Liver (tissue), 9 donors: Measurements from ENCODE around the gene MACROH2A2. TPM values are rescaled to one million over a fixed set of nuclear protein-coding genes. Genes with fewer than 3 reads are reported as not detected.

Source experiments
- DNase-seq: peaks from one replicate; pipeline ENCODE4 v3.0.0-alpha.2; 2017; ENCODE audit warnings: low spot score
- H3K27ac ChIP-seq, 2 donors: one replicate each; pipeline ENCODE4 v1.7.0; 2013; ENCODE audit warnings: inconsistent platforms in 2 of 2, low read length in 2 of 2, control low read depth in 1 of 2, low read depth in 1 of 2, mild to moderate bottlenecking in 1 of 2
- H3K27me3 ChIP-seq, 4 donors: one replicate each; pipeline versions ENCODE4 v1.6.1 to v1.7.0; 2013; ENCODE audit warnings: low read length in 3 of 4, inconsistent platforms in 1 of 4, mild to moderate bottlenecking in 1 of 4, moderate library complexity in 1 of 4; ENCODE audit not compliant: control insufficient read depth in 4 of 4, insufficient read depth in 4 of 4
- H3K36me3 ChIP-seq, 4 donors: one replicate each; pipeline versions ENCODE4 v1.6.1 to v1.7.0; 2013; ENCODE audit warnings: low read length in 3 of 4, mild to moderate bottlenecking in 3 of 4, low read depth in 1 of 4, moderate library complexity in 1 of 4; ENCODE audit not compliant: control insufficient read depth in 4 of 4, insufficient read depth in 3 of 4
- H3K4me1 ChIP-seq, 4 donors: one replicate each; pipeline versions ENCODE4 v1.6.1 to v1.7.0; 2013; ENCODE audit warnings: low read length in 3 of 4, mild to moderate bottlenecking in 3 of 4, moderate library complexity in 1 of 4; ENCODE audit not compliant: control insufficient read depth in 4 of 4, insufficient read depth in 4 of 4
- H3K4me3 ChIP-seq, 3 donors: one replicate each; pipeline versions ENCODE4 v1.6.1 to v1.7.0; 2013; ENCODE audit warnings: low read length in 3 of 3, control low read depth in 1 of 3, low read depth in 1 of 3, mild to moderate bottlenecking in 1 of 3
- H3K9ac ChIP-seq, 2 donors: one replicate each; pipeline ENCODE4 v1.7.0; 2013; ENCODE audit warnings: low read length in 2 of 2, mild to moderate bottlenecking in 2 of 2, moderate library complexity in 2 of 2, control low read depth in 1 of 2, low read depth in 1 of 2
- H3K9me3 ChIP-seq, 4 donors: one replicate each; pipeline versions ENCODE4 v1.6.1 to v1.7.0; 2013; ENCODE audit warnings: low read length in 3 of 4; ENCODE audit not compliant: control insufficient read depth in 4 of 4
- ATF3 ChIP-seq: IDR thresholded peaks from 2 replicates; pipeline ENCODE4 v1.6.1; 2016; ENCODE audit warnings: antibody characterized with exemption
- CTCF ChIP-seq: fragments of 150-350 bp; IDR thresholded peaks from 2 replicates; pipeline ENCODE4 v1.5.1; 2017; ENCODE audit warnings: improper control_type of control experiment, low read depth, low read length; ENCODE audit not compliant: missing input control
- EGR1 ChIP-seq, 2 donors: IDR thresholded peaks; 2 replicates each; pipeline ENCODE4 v1.6.1; 2016 to 2018; ENCODE audit warnings: antibody characterized with exemption in 2 of 2, low read depth in 2 of 2
- FOXA1 ChIP-seq: IDR thresholded peaks from 2 replicates; pipeline ENCODE4 v1.6.1; 2016; ENCODE audit warnings: antibody characterized with exemption
- FOXA2 ChIP-seq: IDR thresholded peaks from 2 replicates; pipeline ENCODE4 v1.6.1; 2016; ENCODE audit warnings: antibody characterized with exemption
- GABPA ChIP-seq, 2 donors: IDR thresholded peaks in 1 of 2; conservative IDR thresholded peaks in 1 of 2; 2 replicates each; pipeline ENCODE4 v1.6.1; 2016; ENCODE audit warnings: antibody characterized with exemption in 2 of 2, mild to moderate bottlenecking in 1 of 2, moderate library complexity in 1 of 2
- JUND ChIP-seq, 2 donors: IDR thresholded peaks; 2 replicates each; pipeline ENCODE4 v1.6.1; 2016; ENCODE audit warnings: antibody characterized with exemption in 2 of 2
- MAX ChIP-seq: IDR thresholded peaks from 2 replicates; pipeline ENCODE4 v1.6.1; 2016; ENCODE audit warnings: antibody characterized with exemption
- NR2F2 ChIP-seq: IDR thresholded peaks from 2 replicates; pipeline ENCODE4 v1.6.1; 2016; ENCODE audit warnings: antibody characterized with exemption
- RAD21 ChIP-seq, 2 donors: IDR thresholded peaks; 2 replicates each; pipeline ENCODE4 v1.6.1; 2016; ENCODE audit warnings: antibody characterized with exemption in 2 of 2, mild to moderate bottlenecking in 2 of 2
- REST ChIP-seq: IDR thresholded peaks from 2 replicates; pipeline ENCODE4 v1.6.1; 2016; ENCODE audit warnings: antibody characterized with exemption, mild to moderate bottlenecking
- RXRA ChIP-seq, 2 donors: IDR thresholded peaks; 2 replicates each; pipeline ENCODE4 v1.6.1; 2017 to 2018; ENCODE audit warnings: antibody characterized with exemption in 2 of 2, mild to moderate bottlenecking in 1 of 2
- SP1 ChIP-seq: IDR thresholded peaks from 2 replicates; pipeline ENCODE4 v1.6.1; 2018; ENCODE audit warnings: antibody characterized with exemption, mild to moderate bottlenecking
- TAF1 ChIP-seq: conservative IDR thresholded peaks from 2 replicates; pipeline ENCODE4 v1.6.1; 2016; ENCODE audit warnings: antibody characterized with exemption, mild to moderate bottlenecking
- YY1 ChIP-seq: IDR thresholded peaks from 2 replicates; pipeline ENCODE4 v1.6.1; 2016; ENCODE audit warnings: antibody characterized with exemption, mild to moderate bottlenecking
- ZBTB33 ChIP-seq: IDR thresholded peaks from 2 replicates; pipeline ENCODE4 v1.6.1; 2016; ENCODE audit warnings: antibody characterized with exemption
- WGBS: extraction: QIAGEN DNeasy Blood & Tissue Kit; methylation state at CpG from one replicate; pipeline ENCODE4 v1.1.7; 2013; 5-methylcytosine and 5-hydroxymethylcytosine counted together
- polyA plus RNA-seq, 2 donors: library from polyadenylated mRNA; stranded (reverse) in 1 of 2; unstranded in 1 of 2; fragments of 200-250 nt in 1 of 2; fragments of >200 nt in 1 of 2; fragmentation: Nextera tagmentation in 1 of 2; extraction: Ambion mirVana in 1 of 2; gene quantifications; one replicate each; pipeline versions ENCODE4 v1.2.1 to v1.2.3, GENCODE V29; 2013 to 2015
- total RNA-seq, 2 donors: library from RNA; depleted of rRNA; stranded (reverse); fragments of >200 nt; gene quantifications; one replicate each; pipeline ENCODE4 v1.2.3, GENCODE V29; 2014
- donor health status: healthy.
- donor health status: healthy.
- donor health status: healthy.
- donor health status: healthy.
- donor health status: healthy.

MACROH2A2 gene
- total and polyA plus RNA-seq, 4 donors: 1.2 to 7.2 (median 3.4) TPM

- no peak overlapping the region for H3K27ac ChIP-seq
- H3K36me3 ChIP-seq: no peaks in the 10 kb centered on the region
- no peak for DNase-seq
- H3K4me3 ChIP-seq: peak overlapping the region in 2 of 3 donors; percentile 70 to 75
- peaks cover 2 to 20% (median 10%) of the 10 kb centered on the region in 4 donors for H3K4me1 ChIP-seq
- H3K9ac ChIP-seq: no peak overlapping the region
- no peak for TF ChIP-seq RXRA (IDR thresholded peaks at IDR 0.05)
- TF ChIP-seq MAX: no peak
- TF ChIP-seq SP1: no peak
- no peak for TF ChIP-seq ATF3
- TF ChIP-seq CTCF: no peak
- TF ChIP-seq EGR1 (IDR thresholded peaks at IDR 0.05; ENCODE audit: low read depth in 2 of 2): no peak
- TF ChIP-seq GABPA (IDR thresholded peaks at IDR 0.05 in 1 of 2, conservative IDR thresholded peaks at IDR 0.05 in 1 of 2): no peak
- no peak for TF ChIP-seq TAF1
- TF ChIP-seq FOXA2: no peak
- no peak for TF ChIP-seq FOXA1
- TF ChIP-seq REST: no peak
- TF ChIP-seq YY1: no peak
- no peak for TF ChIP-seq JUND (IDR thresholded peaks at IDR 0.05)
- TF ChIP-seq ZBTB33: no peak
- TF ChIP-seq NR2F2: no peak
- no peak for TF ChIP-seq RAD21 (IDR thresholded peaks at IDR 0.05)
- H3K9me3 ChIP-seq: no peaks in the 10 kb centered on the region
- WGBS: 70% methylated on average over 4 of the region's 4 CpGs
- H3K27me3 ChIP-seq: no peaks in the 10 kb centered on the region
These were observed 78.9 kb downstream of the MACROH2A2 start for GRCh38 chr10:70131560-70131937.
